Kidney glomerular epithelial cell (primary cell): ENCODE measurements around the gene FNDC7.
"Not testable (repeated sequence)": the region's sequence is repeated elsewhere in the genome, so short reads cannot be mapped to it uniquely, and the experiment has no call there.

Experiments
- DNase-seq: peaks from one replicate; lab custom pipeline; 2025; lab: John Stamatoyannopoulos, UW

The FNDC7 gene, protein sequence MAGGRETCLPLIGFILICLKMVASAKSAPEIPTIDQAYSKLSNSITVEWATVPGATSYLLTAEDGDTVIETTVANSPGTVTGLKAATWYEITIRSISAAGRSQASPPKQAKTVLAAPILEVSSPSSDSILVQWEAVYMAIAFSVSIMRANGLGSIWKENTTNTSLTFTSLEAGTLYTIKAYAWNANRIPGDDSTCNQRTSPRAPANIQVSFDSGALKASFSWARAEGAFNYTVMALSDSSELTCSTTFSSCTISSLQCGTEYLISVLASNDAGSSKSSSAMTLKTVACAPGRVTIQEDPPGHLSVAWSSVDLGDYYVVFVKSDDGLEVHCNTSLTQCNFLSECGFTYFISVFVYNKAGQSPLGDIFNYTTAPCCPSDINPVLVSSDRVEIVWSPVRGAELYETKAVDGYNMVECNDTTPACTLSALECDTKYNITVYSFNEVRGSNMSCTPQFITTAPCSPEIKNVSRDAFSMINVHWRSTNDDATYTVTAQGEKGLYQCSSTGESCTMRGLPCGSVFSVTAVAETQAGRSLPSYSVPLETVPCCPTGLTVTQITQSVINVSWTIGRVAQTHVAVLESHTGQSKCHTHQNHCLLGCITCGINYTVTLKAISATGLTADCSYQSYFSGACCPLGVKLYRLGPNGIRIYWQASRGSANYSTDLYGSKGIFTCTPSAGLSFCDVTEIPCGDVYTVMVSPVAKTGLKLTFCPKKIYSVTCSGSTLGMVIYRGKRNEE

DNA sequence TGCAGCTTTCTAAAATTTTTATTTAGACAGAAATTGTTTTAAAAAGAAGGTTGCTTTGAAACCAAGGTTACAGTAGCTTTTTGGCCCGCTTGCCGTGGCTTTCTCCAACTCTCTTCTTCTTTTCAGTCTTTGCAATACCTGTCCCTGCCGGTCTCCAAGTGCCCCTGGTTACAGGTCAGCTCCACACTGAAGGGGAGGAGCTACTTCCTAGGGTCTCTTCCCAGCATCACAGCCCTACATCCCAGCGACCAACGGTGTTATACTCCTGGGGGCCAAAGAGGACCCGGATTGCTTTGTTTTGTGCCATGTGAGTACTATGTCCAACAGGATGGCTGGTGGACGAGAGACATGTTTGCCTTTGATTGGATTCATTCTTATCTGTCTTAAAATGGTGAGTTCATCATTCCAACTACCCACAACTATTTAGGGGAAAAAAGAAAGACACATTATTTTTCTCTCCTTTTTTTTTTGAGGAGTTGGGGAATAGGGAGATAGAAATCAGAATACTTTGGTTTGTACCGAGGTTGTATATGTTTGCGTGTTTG is at the start of gene FNDC7:
Gene FNDC7, plus strand, starts transcription at position 303 of the 545 bp plus-strand sequence. Its CDS starts 26 bp downstream, at position 329.
- no peak for DNase-seq

DNA sequence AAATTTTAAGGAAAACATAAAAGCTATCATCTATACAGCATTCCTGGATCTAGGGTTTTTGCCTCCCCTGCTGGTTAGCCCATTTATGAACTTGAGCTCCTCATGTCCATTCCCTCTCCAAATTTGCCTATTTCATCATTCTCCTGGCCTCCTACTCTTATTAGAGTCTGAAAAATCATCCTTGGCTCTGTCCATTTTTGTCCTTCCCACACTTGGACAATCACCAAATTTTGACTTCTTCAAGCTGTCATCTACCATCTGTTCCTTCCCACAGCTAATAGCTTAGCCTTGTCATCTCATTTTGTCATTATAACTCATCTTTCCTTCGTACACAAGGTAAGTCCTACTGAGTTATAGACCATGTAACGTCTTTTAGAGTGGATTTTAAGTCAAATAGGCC is 49.6 kb upstream of the FNDC7 start:
- DNase-seq = no peak

DNA sequence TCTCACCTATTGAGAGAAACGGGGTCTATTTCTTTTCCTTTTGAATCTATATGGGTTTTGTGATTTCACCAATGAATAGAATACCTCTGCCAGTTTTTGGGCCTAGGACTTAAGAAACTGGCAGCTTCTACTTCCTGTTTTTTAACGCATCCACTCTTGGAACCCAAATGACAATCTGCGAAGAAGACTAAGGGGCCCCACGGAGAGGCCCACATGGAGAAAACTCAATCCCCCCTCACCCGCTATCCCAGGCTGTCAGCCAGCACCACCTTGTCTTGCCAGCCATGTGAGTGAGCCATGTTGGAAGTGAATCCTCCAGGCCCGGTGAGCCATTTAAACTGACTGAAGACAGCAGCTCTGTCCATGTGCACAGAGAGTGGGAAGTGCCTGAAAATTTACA is 48.2 kb upstream of the FNDC7 start:
- DNase-seq = no peak

DNA sequence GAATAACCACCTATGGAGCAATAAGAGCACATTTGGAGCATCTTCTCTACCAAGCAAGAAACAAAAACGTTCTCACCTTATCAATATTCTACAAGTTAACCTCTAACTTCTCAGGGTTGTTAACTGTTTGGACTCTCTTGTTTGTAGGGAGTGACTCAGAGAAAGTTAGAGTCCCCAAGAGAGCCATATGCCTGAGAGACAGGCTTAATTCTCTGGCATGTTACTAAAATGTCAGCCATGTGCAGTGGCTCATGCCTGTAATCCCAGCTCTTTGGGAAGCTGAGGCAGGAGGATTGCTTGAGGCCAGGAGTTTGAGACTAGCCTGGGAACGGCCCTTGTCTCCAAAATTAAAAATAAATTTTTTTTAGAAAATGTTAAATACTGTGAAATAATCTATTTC is 47.6 kb upstream of the FNDC7 start:
- no peak for DNase-seq

DNA sequence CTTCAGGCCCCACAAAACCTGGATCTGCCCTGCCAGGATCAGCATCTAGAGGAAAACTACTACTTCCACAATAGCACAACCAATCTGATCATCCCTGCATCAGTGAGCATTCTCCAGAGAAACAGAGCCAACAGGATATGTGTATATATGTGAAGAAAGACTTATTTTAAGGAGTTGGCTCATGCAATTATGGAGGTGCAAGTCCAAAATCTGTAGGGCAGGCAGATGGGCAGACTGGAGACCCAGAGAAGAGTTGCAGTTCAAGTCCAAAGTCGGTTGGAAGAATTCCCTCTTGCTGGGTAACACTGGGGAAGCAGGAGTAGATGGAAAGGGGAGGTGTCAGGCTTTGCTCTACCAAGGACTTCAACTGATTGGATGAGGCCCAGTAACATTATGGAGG is 46.9 kb upstream of the FNDC7 start:
- DNase-seq = no peak

DNA sequence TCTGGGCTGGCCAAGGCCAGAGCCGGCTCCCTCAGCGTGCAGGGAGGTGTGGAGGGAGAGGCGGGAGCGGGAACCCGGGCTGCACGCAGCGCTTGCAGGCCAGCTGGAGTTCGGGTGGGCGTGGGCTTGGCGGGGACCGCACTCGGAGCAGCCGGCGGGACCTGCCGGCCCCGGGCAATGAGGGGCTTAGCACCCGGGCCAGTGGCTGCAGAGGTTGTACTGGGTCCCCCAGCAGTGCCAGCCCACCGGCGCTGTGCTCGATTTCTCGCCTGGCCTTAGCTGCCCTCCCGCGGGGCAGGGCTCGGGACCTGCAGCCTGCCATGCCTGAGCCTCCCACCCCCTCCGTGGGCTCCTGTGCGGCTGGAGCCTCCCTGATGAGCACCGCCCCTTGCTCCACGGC is 45.3 kb upstream of the FNDC7 start:
- not testable (repeated sequence) for DNase-seq

DNA sequence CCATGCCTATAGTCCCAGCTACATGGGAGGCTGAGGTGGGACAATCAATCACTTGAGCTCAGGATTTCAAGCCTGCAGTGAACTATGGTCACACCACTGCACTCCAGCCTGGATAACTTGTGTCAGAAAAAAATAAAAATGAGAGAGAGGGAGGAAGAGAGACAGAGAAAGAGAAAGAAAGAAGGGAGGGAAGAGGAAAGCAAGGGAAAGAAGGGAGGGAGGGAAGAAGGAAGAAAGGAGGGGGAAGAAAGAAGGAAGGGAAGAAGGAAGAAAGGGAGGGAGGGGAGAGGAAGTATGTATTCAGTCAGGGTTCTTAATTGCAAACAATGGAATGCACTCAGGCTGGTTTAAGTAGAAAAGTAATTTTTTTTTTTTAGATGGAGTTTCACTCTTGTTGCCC is 43.9 kb upstream of the FNDC7 start:
- no peak for DNase-seq

DNA sequence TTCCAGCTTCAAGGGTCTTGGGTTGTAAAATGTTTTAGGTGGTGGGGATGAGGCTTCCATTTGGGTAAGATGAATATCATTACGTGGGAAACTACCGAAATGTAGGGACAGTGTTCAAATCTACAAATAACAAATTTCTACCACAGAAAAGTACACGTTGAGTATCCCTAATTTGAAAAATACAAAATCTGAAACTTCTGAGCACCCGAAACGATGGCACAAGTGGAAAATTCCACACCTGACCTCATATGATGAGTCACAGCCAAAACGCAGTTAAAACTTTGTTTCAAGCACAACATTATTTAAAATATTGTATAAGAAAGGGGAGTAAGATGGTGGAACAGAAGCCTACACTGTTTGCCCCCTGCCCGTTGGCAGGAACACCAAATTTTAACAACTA is 43.0 kb upstream of the FNDC7 start:
- DNase-seq = no peak

DNA sequence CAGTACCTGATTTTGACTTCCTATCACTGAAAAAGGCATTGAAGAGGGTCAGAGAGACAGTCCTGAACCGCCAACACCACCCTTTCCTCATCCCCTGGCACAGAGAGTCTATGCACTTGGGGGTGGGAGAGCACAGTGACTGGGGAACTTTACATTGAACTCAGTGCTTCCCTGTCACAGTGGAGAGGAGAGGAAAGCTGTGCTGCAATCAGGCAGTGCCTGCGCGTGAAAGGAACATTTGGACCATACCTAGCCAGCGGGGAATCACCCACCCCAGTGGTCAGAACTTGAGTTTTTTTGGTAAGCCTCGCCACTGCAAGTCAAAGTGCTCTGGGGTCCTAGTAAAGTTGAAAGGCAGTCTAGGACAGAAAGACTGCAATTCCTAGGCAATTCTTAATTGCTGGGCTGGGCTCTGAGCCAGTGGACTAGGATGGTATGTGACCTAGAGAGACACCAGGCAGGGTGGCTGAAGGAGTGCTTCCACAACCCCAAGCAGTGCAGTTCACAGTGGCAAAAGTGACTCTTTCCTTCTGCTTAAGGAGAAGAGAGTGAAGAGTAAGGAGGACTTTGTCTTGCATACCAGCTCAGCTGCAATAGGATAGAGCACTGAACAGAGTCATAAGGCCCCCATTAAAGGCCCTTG is 42.5 kb upstream of the FNDC7 start:
- DNase-seq = no peak

DNA sequence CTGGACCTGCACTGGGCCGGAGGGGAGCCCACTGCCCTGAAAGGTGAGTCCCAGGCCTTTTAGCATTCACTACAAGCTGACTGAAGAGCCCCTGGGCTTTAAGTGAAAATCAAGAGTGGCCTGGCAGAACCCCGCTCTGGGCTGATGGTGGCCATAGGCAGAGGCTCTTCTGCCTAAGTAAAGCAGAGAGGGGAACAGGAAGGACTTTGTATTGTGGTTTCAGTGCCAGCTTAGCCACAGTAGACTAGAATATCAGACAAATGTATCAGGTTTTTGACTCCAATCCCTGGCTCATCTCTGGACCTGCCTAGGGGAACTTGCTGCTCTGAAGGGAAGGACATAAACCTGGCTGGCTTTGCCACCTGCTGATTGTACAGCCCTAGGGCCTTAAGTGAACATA is 41.6 kb upstream of the FNDC7 start:
- DNase-seq = no peak

DNA sequence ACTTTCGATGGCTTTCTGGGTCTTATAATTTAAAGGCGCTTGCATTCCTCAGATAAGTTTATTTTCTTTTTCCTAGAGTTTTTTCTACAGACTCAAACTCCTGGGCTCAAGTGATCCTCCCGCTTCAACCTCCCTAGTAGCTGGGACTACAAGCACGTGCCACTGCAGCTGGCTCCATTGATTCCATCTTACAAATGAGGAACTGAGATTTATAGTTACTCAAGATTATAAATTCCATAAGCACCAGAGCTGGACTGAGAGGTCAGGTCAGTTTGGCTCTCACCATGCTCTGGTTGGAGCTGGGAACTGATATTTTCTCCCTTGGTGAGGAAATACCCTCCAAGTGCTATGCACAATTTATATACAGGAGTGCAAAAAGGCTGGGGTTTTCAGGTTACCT is 34.0 kb upstream of the FNDC7 start:
- no peak for DNase-seq

DNA sequence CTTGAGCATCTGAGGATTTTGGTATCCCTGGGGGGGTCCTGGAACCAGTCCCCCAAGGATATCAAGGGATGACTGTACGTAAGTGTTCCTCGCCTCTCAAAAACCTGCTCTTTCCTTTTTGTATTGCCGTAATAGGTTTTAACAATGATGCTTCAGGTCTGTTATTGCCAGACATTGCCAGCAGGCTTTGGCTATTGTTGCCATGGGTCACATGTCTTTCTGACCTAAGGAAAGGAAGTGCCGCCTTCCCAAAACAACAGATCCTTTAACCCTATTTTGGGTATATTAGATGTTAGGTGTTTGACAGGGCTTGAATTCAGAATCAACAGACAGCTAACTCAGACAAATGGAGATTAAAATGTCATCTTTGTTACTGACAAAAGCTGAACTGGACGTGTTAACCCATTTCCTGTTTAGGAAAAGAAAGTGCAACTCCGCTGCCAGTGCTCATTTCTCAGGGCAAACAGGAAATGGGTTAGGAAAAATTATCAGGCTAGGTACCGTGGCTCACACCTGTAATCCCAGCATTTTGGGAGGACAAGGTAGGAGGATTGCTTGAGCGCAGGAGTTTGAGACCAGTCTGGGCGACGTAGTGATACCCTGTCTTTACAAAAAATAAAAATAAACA is 33.0 kb upstream of the FNDC7 start:
- no peak for DNase-seq

DNA sequence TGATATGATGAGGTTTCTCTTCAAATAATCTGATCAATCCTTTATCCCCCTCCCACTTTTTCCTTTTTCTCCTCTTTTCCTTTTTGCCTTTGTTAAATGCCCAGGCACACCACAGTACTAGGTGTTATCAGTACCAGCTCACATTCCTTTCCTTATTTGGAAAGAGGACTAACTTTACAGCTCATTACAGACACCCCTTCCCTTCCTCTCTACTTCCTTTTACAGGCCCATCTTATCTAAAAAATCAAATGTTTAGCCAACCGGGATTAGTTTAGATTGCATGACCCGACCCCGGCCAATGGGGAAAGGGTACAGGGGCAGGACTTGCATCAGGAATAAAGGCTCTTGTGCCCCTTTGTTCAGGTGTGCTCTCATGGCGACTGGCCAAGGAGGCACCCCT is 31.0 kb upstream of the FNDC7 start:
- DNase-seq = peak; percentile 15

DNA sequence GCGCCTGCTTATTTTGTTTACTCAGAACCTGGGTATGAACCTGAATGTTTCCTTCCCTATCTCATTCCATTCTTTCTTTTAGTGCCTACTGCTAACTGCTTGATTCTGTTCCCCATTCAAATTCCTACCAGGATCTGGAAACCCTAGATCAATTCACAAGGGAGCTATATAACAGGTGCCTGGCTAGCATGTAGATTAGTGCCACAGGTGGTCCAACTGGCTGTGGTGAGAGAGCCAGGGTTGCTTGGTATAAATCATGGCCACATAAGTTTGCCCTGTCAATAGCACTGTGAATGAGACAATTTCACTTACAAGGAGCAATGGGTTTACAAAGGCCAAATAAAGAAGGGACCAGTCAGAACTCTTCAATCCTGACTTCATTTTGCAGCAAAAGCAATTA is 27.2 kb upstream of the FNDC7 start:
- DNase-seq = no peak

DNA sequence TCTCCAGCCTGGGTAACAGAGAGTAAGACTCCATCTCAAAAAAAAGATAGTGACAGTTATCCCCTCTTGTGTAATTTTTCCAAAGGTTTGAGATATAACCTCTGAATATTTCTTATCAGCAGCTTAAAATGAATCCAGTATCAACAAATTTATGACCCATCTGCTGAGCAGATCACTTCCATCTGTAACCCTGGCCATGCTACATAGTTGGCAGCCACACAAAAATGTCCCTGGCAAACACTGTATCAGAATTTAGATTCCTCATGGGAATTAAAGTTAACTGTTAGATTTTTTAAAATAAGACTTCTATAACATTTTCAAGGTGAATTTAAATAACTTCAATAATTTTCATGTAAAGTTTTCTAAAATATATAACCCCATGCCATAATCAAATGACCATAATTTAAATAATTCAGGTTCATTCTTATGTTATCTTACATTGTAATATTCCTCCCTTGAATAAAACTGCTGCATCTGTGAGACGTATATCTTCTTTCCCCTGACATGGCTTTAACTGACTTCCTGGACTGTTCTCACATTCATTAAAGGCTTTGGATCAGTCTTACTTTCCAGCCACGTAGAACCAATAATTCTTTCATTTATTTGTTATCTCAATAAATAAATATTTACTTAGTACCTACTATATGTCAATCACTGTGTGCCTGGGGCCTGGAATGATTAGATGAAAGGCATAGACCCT is 25.9 kb upstream of the FNDC7 start:
- no peak for DNase-seq

DNA sequence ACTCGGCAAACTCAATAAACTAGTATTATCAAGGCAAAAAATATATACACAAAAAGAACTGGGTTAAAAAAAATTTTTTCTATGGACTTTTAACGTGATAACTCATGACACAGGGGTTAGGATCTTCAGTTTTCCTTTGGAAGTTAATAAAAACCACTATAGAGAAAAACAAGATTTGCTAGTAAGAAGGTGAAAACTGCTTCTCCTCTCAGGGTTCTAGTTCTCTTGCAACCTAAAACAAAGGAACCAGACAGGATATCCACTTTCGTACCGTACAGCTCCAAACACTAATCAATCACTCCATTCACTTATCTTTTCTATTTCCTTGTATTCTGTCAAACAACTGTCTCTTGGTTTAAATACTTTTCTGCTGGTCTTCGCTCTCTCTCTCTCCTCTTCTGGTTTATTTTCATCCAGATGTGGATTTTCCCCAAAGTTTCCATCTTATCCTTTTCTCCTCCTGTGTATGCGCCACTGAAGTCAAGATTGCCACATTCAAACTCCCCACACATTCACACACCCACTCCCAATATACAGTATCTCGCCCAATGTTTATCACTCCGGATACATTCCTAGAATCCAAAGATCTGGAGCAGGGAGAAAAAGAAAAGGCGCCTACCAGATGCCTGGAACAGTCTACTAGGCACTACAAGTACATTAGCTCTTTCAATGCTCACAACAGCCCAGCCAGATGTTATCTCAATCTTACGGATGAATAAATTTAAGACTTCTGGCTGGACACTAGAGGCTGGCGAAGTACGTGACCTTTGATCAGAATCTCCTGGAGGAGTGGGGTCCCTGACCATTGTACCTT is 21.4 kb upstream of the FNDC7 start:
- DNase-seq = no peak

DNA sequence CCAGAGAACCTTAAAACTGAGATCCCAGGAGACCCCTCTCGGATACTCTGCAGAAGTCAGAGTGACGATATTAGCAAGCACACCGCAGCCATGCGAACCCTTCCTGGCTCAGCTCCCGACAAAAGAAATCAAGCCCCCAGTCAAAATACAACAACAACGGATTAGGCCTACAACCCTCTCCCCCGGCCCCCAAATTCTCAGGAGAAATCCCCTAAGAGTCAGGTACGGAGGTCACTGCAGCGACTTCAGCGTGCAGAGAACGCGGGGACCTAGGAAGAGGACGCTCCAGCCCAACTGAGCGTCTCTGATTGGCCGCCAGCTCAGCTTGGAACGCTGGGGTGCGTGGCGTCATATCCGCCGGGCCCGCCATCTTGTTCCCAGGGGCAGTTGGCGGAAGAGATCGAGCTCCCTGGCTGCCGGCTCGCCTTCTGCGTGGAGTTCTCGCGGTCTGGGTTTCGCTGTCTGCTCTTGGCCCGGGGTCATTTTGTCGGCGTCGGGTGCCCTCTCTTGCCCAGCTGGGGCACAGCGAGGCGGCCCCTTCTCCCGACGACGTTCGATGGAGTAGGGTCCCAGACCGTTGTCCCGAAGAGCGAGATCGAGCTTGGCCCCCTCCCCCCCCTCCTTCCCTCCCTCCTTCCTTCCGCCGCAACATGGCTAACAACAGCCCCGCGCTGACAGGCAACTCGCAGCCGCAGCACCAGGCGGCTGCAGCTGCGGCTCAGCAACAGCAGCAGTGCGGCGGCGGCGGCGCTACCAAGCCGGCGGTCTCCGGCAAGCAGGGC is 20.6 kb upstream of the FNDC7 start, which contains the start of gene PRPF38B:
Gene PRPF38B, plus strand, starts transcription at position 369 of the 782 bp plus-strand sequence. Its CDS starts 282 bp downstream, at position 651.
- DNase-seq = peak; percentile 75

DNA sequence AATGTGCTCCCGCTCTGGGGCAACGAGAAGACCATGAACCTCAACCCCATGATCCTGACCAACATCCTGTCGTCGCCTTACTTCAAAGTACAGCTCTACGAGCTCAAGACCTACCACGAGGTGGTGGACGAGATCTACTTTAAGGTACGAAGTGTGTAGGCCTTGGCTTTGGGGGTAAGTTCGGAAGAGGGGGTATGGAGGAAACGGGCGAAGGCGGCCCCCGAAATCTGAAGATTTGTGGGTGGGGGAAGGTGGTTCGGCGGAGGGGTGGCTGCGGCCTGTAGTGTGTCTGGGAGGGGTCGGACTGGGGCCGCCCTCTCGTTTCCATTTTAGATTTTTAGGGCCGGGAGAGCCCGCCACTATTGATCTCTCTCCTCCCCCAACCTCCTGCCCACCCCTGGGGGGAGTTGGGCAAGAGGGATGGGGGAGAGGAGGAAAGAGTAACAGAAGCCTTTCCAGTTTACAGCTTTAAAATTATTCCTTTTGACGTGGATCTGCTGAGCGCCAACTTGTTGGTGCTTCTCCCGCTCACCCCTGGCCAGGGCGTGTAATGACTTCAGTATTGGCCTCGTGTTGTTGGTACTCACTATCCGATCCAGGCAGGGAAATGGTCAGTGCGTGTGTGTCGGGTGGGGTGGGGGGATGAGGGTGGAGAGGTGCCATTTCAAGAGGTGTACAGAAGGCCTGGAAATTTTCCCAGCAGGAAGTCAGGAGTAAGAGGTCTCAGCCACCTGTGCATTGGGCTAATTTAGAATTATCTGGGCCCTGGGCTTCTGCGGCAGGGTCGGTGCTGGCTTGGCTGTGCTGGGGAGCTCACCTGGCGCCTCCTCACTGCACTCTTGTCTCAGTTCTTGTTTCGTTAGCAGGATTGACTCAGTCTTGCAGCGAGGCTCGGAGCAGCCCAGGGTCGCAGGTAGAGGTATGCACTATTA is 19.7 kb upstream of the FNDC7 start:
- no peak for DNase-seq

DNA sequence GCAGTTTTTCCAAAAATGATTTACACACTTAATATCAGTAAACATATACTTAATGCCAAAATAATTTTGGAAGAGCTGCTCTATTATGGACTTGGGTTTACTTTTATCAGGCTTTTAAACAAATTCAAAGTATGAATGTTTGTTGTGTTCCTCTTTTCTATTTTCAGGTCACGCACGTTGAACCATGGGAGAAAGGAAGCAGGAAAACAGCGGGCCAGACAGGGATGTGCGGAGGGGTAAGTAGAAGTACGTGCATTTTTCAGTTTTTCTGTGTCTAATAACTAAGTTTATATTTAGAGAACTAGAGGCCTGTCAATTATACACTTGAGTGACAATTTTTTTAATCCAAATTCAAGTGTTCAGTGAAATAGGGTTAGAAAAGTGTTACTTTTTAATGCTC is 17.2 kb upstream of the FNDC7 start:
- DNase-seq = no peak
